AG04449 (cell line): ENCODE results near the gene WBP1.

ENCODE experiments used
- CTCF ChIA-PET: fragments of 350-600 bp; formaldehyde crosslinking; extraction: SDS; loops from one replicate; lab custom pipeline; 2021; ENCODE audit warnings: antibody characterized with exemption; lab: Yijun Ruan, JAX
- POLR2A ChIA-PET: fragments of 400-600, 350-600 bp; formaldehyde crosslinking; extraction: SDS; loops from one replicate; lab custom pipeline; 2020; ENCODE audit warnings: antibody characterized with exemption, inconsistent platforms; lab: Yijun Ruan, JAX
- DNase-seq: peaks from one replicate; pipeline ENCODE4 v3.0.0-alpha.2; 2010; ENCODE audit warnings: low read depth, low spot score
- H3K4me3 ChIP-seq: 2 replicates; pipeline ENCODE4 v1.5.1; 2011; ENCODE audit warnings: low read depth, mild to moderate bottlenecking, control low read depth, low read length
- CTCF ChIP-seq: IDR thresholded peaks from one replicate; pipeline ENCODE4 v1.5.1; 2011; ENCODE audit warnings: mild to moderate bottlenecking, moderate library complexity, low read length, control low read depth, inconsistent platforms; ENCODE audit not compliant: insufficient read depth; ENCODE audit errors: missing control alignments

Gene WBP1

GRCh38 chr2:74503506-74504475 lies 45.6 kb downstream of the WBP1 start:
- peak overlapping the region; percentile 64 for H3K4me3 ChIP-seq
- ChIA-PET CTCF (interaction anchor here (0.6 to 13.6 kb wide), 6 partner anchors 9 to 140 kb away, joined by 3 to 202 read pairs (median 8); partner anchors contain the start of genes CCDC142 and TTC31), POLR2A (interaction anchor here (0.6 to 1.5 kb wide), 7 partner anchors 21 to 86 kb away, joined by 3 to 11 read pairs (median 3); partner anchors contain the start of genes AUP1, CCDC142, DQX1 and HTRA2)
- no peak for DNase-seq
- no peak for TF ChIP-seq CTCF

GRCh38 chr2:74504591-74504990 lies 46.4 kb downstream of the WBP1 start:
- no peak for TF ChIP-seq CTCF
- POLR2A ChIA-PET = interaction anchor here (1.5 kb wide), 1 partner anchor 27 kb away, joined by 11 read pairs; no protein-coding TSS in a partner anchor

GRCh38 chr2:74505448-74506246 lies 47.4 kb downstream of the WBP1 start:
- no peak for DNase-seq
- POLR2A ChIA-PET = interaction anchor here (0.7 kb wide), 1 partner anchor 681 kb away, joined by 3 read pairs; no protein-coding TSS in a partner anchor
- H3K4me3 ChIP-seq = peak overlapping the region; percentile 24; the same call in 1 of the 2 replicates
- TF ChIP-seq CTCF = no peak
- CTCF ChIA-PET = interaction anchor here (0.5 to 13.6 kb wide), 7 partner anchors 22 to 276 kb away, joined by 3 to 202 read pairs (median 7); partner anchors contain the start of genes AUP1, CCDC142, HTRA2 and TTC31

More at GRCh38 chr2:74504591-74504990, 46.4 kb downstream of the WBP1 start:
- H3K4me3 ChIP-seq = no peak overlapping the region
- DNase-seq = no peak
- CTCF ChIA-PET = interaction anchor here (0.6 to 13.6 kb wide), 5 partner anchors 22 to 139 kb away, joined by 3 to 202 read pairs (median 14); partner anchors contain the start of genes CCDC142 and TTC31

GRCh38 chr2:74507145-74507925 lies 49.1 kb downstream of the WBP1 start, which contains the start of gene PCGF1:
Gene PCGF1 (minus strand): TSS chr2:74507695. CDS start chr2:74507668, 27 bp downstream.
- peak; percentile 70 for TF ChIP-seq CTCF
- ChIA-PET CTCF (interaction anchor here (0.7 to 13.6 kb wide), 11 partner anchors 10 to 80 kb away, joined by 3 to 202 read pairs (median 4); partner anchors contain the start of genes AUP1, CCDC142, HTRA2 and TTC31), POLR2A (interaction anchor here (0.9 to 1.5 kb wide), 3 partner anchors 9 to 77 kb away, joined by 3 to 4 read pairs (median 3); no protein-coding TSS in a partner anchor)
- peak within 1 kb of the TSS; percentile 100 for H3K4me3 ChIP-seq
- peak; percentile 87 for DNase-seq

- POLR2A ChIA-PET = interaction anchor here (0.9 to 1.0 kb wide), 2 partner anchors 8 to 76 kb away, joined by 3 to 4 read pairs; no protein-coding TSS in a partner anchor
- no peak for TF ChIP-seq CTCF
- peak overlapping the region; percentile 100 for H3K4me3 ChIP-seq
- no peak for DNase-seq
- CTCF ChIA-PET = interaction anchor here (0.7 to 13.6 kb wide), 9 partner anchors 10 to 79 kb away, joined by 3 to 202 read pairs (median 7); partner anchors contain the start of genes AUP1, CCDC142, HTRA2 and TTC31
Measured at GRCh38 chr2:74507926-74508520, 49.8 kb downstream of the WBP1 start.
